ENCODE data around the gene STAG3.
"Not testable (repeated sequence)": the region's sequence is repeated elsewhere in the genome, so short reads cannot be mapped to it uniquely, and the experiment has no call there.

DNA sequence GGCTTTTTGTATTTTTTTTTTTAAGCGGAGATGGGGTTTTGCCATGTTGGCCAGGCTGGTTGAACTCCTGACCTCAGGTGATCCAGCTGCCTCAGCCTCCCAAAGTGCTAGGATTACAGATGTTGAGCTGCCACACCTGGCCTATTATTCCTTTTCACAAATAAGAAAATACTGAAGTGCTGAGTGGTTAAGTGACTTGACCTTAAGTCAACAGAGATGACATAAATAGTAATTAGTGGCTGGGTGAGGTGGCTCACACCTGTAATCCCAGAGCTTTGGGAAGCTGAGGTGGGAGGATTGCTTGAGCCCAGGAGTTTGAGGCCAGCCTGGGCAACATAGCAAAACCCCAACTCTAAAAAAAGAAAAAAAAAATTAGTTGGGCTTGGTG is 47.5 kb upstream of the STAG3 start:
- TF ChIP-seq, protein P1, sequence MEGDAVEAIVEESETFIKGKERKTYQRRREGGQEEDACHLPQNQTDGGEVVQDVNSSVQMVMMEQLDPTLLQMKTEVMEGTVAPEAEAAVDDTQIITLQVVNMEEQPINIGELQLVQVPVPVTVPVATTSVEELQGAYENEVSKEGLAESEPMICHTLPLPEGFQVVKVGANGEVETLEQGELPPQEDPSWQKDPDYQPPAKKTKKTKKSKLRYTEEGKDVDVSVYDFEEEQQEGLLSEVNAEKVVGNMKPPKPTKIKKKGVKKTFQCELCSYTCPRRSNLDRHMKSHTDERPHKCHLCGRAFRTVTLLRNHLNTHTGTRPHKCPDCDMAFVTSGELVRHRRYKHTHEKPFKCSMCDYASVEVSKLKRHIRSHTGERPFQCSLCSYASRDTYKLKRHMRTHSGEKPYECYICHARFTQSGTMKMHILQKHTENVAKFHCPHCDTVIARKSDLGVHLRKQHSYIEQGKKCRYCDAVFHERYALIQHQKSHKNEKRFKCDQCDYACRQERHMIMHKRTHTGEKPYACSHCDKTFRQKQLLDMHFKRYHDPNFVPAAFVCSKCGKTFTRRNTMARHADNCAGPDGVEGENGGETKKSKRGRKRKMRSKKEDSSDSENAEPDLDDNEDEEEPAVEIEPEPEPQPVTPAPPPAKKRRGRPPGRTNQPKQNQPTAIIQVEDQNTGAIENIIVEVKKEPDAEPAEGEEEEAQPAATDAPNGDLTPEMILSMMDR (IDR thresholded peaks at IDR 0.05; ENCODE audit: poor library complexity) = not testable (repeated sequence)
- not testable (repeated sequence) for TF ChIP-seq EZH2 (IDR thresholded peaks at IDR 0.05; ENCODE audit: borderline replicate concordance)
